ENCODE data around the gene HSPB2.
"Not testable (repeated sequence)": the region's sequence is repeated elsewhere in the genome, so short reads cannot be mapped to it uniquely, and the experiment has no call there.

The HSPB2 gene

GRCh38 chr11:111878849-111879636 is 33.5 kb upstream of the HSPB2 start, which contains the start of the genes CFAP68 and FDXACB1:
Gene CFAP68, plus strand, starts transcription at chr11:111879541. Its CDS starts 20 bp downstream, at chr11:111879561.
Gene FDXACB1, minus strand, starts transcription at chr11:111879165. Its CDS starts 33 bp downstream, at chr11:111879132.
- Histone ChIP-seq H3K4me2 (ENCODE audit: insufficient read depth, low read length) (peak within 1 kb of the TSS; percentile 95), H3K36me3 (ENCODE audit: insufficient read depth, low read length) (peaks cover 24% of the 10 kb centered on the region), H3K9ac (ENCODE audit: low read depth, low read length) (peak within 1 kb of the TSS; percentile 81), H3K9me3 (ENCODE audit: insufficient read depth, low read length, severe bottlenecking) (no peaks in the 10 kb centered on the region), H3K27me3 (ENCODE audit: insufficient read depth, low read length, poor library complexity) (no peaks in the 10 kb centered on the region), H3K27ac (ENCODE audit: low read length) (peak within 1 kb of the TSS; percentile 93), H3K79me2 (ENCODE audit: insufficient read depth, low read length) (peaks cover 15% of the 10 kb centered on the region), H3K4me1 (ENCODE audit: insufficient read depth, low read length) (peaks cover 21% of the 10 kb centered on the region), H3K4me3 (ENCODE audit: low read depth in 1 of 2, low read length in 2 of 2) (peak within 1 kb of the TSS; percentile 74 to 81), H2AFZ (ENCODE audit: low read depth, low read length) (peak within 1 kb of the TSS; percentile 97), H4K20me1 (ENCODE audit: insufficient read depth, low read length) (no peaks in the 10 kb centered on the region)
- no peak for TF ChIP-seq EZH2 (IDR thresholded peaks at IDR 0.05; ENCODE audit: borderline replicate concordance, low read depth, low read length, severe bottlenecking)
- TF ChIP-seq, protein P1, sequence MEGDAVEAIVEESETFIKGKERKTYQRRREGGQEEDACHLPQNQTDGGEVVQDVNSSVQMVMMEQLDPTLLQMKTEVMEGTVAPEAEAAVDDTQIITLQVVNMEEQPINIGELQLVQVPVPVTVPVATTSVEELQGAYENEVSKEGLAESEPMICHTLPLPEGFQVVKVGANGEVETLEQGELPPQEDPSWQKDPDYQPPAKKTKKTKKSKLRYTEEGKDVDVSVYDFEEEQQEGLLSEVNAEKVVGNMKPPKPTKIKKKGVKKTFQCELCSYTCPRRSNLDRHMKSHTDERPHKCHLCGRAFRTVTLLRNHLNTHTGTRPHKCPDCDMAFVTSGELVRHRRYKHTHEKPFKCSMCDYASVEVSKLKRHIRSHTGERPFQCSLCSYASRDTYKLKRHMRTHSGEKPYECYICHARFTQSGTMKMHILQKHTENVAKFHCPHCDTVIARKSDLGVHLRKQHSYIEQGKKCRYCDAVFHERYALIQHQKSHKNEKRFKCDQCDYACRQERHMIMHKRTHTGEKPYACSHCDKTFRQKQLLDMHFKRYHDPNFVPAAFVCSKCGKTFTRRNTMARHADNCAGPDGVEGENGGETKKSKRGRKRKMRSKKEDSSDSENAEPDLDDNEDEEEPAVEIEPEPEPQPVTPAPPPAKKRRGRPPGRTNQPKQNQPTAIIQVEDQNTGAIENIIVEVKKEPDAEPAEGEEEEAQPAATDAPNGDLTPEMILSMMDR (IDR thresholded peaks at IDR 0.05; ENCODE audit: borderline replicate concordance, extremely low read depth, low read length, poor library complexity, severe bottlenecking): peak; percentile 95
- peak; percentile 95 for DNase-seq
- peak; percentile 87 for ATAC-seq (ENCODE audit: insufficient read depth, low read depth)

- H3K36me3 ChIP-seq (ENCODE audit: insufficient read depth, low read length): peaks cover 24% of the 10 kb centered on the region
- H3K4me1 ChIP-seq (ENCODE audit: insufficient read depth, low read length): peaks cover 21% of the 10 kb centered on the region
- no peaks in the 10 kb centered on the region for H4K20me1 ChIP-seq (ENCODE audit: insufficient read depth, low read length)
- DNase-seq (no peak), ATAC-seq (ENCODE audit: insufficient read depth, low read depth) (peak; percentile 9)
- peak overlapping the region; percentile 81 for H3K9ac ChIP-seq (ENCODE audit: low read depth, low read length)
- TF ChIP-seq, protein P1 (IDR thresholded peaks at IDR 0.05; ENCODE audit: borderline replicate concordance, extremely low read depth, low read length, poor library complexity, severe bottlenecking): no peak
- TF ChIP-seq EZH2 (IDR thresholded peaks at IDR 0.05; ENCODE audit: borderline replicate concordance, low read depth, low read length, severe bottlenecking): no peak
- no peaks in the 10 kb centered on the region for H3K27me3 ChIP-seq (ENCODE audit: insufficient read depth, low read length, poor library complexity)
- H3K4me2 ChIP-seq (ENCODE audit: insufficient read depth, low read length): peak overlapping the region; percentile 95
- peak overlapping the region; percentile 93 for H3K27ac ChIP-seq (ENCODE audit: low read length)
- H3K4me3 ChIP-seq (ENCODE audit: low read depth in 1 of 2, low read length in 2 of 2): peak overlapping the region; percentile 74 to 81
- peaks cover 15% of the 10 kb centered on the region for H3K79me2 ChIP-seq (ENCODE audit: insufficient read depth, low read length)
- H3K9me3 ChIP-seq (ENCODE audit: insufficient read depth, low read length, severe bottlenecking): no peaks in the 10 kb centered on the region
- H2AFZ ChIP-seq (ENCODE audit: low read depth, low read length): peak overlapping the region; percentile 97
These were observed 32.9 kb upstream of the HSPB2 start for GRCh38 chr11:111879637-111879960.

DNA sequence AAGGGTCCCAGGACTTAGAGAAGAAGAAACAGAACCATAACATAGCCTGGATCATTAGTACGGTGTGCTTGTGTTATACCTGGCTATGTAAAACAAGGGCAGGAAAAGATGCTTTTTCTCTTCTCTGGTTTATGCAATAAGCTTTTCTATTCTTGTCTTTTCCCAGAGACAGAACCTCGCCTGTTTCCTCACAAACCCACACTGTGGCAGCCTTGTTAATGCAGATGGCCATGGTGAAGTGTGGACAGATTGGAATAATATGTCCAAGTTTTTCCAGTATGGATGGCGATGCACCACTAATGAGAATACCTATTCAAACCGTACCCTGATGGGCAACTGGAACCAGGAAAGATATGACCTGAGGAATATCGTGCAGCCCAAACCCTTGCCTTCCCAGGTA is 30.3 kb upstream of the HSPB2 start:
- H3K9ac ChIP-seq (ENCODE audit: low read depth, low read length): no peak overlapping the region
- peaks cover 21% of the 10 kb centered on the region for H3K4me1 ChIP-seq (ENCODE audit: insufficient read depth, low read length)
- no peak overlapping the region for H3K4me2 ChIP-seq (ENCODE audit: insufficient read depth, low read length)
- no peak for ATAC-seq (ENCODE audit: insufficient read depth, low read depth)
- H3K27me3 ChIP-seq (ENCODE audit: insufficient read depth, low read length, poor library complexity): no peaks in the 10 kb centered on the region
- H3K4me3 ChIP-seq (ENCODE audit: low read depth in 1 of 2, low read length in 2 of 2): no peak overlapping the region
- peaks cover 15% of the 10 kb centered on the region for H3K79me2 ChIP-seq (ENCODE audit: insufficient read depth, low read length)
- no peak overlapping the region for H2AFZ ChIP-seq (ENCODE audit: low read depth, low read length)
- no peak overlapping the region for H3K27ac ChIP-seq (ENCODE audit: low read length)
- H4K20me1 ChIP-seq (ENCODE audit: insufficient read depth, low read length): no peaks in the 10 kb centered on the region
- TF ChIP-seq, protein P1 (IDR thresholded peaks at IDR 0.05; ENCODE audit: borderline replicate concordance, extremely low read depth, low read length, poor library complexity, severe bottlenecking): no peak
- no peak for TF ChIP-seq EZH2 (IDR thresholded peaks at IDR 0.05; ENCODE audit: borderline replicate concordance, low read depth, low read length, severe bottlenecking)
- no peaks in the 10 kb centered on the region for H3K36me3 ChIP-seq (ENCODE audit: insufficient read depth, low read length)
- H3K9me3 ChIP-seq (ENCODE audit: insufficient read depth, low read length, severe bottlenecking): no peaks in the 10 kb centered on the region
- DNase-seq: no peak

DNA sequence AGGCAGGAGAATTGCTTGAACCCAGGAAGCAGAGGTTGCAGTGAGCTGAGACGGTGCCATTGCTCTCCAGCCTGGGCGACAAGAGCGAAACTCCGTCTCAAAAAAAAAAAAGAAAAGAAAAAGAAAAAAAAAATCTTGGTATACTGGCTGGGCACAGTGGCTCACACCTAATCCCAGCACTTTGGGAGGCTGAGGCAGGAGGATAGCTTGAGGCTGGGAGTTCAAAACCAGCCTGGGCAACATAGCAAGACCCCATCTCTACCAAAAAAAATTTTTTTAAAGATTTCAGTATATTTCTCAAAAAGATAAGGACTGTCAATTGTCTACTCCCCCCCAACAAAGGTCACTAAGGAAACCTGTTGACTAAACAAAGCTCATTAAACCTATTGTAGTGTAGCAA is 27.5 kb upstream of the HSPB2 start:
- H4K20me1 ChIP-seq (ENCODE audit: insufficient read depth, low read length); H2AFZ ChIP-seq (ENCODE audit: low read depth, low read length); H3K27me3 ChIP-seq (ENCODE audit: insufficient read depth, low read length, poor library complexity); H3K9me3 ChIP-seq (ENCODE audit: insufficient read depth, low read length, severe bottlenecking); H3K4me1 ChIP-seq (ENCODE audit: insufficient read depth, low read length); H3K4me2 ChIP-seq (ENCODE audit: insufficient read depth, low read length); DNase-seq; H3K79me2 ChIP-seq (ENCODE audit: insufficient read depth, low read length); H3K27ac ChIP-seq (ENCODE audit: low read length); ATAC-seq (ENCODE audit: insufficient read depth, low read depth); H3K9ac ChIP-seq (ENCODE audit: low read depth, low read length); H3K4me3 ChIP-seq (ENCODE audit: low read depth in 1 of 2, low read length in 2 of 2); H3K36me3 ChIP-seq (ENCODE audit: insufficient read depth, low read length): not testable (repeated sequence)

Data from DND-41 (cell line).